Measurements from ENCODE around the gene HMCN2. TPM values are rescaled to one million over a fixed set of nuclear protein-coding genes. Genes with fewer than 3 reads are reported as not detected.

The HMCN2 gene
- total RNA-seq, 1 donor from 2014 or later = 5.8 TPM

DNA sequence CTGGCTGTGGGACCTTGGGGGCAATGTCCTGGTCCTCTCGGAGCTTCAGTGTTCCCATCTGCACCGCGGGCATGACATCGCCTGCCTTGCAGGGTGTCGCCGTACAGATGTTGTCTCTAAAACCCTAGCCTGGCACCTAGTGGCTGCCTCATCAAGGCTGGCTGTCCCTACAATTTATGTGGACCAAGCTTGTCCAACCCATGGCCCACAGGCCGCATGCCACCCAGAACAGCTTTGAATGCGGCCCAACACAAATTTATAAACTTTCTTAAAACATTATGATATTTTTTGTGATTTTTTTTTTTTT lies 160.9 kb downstream of the HMCN2 start:
- Mint-ChIP-seq H3K4me3 (no peak overlapping the region), H3K9me3 (no peaks in the 10 kb centered on the region), H3K4me1 (peaks cover 3% of the 10 kb centered on the region), H3K27ac (no peak overlapping the region), H3K27me3 (ENCODE audit: low read depth) (peaks cover 9% of the 10 kb centered on the region), H3K36me3 (no peaks in the 10 kb centered on the region)
- DNase-seq (ENCODE audit: low spot score in 2 of 2, unreplicated experiment in 2 of 2) = no peak
- no peak for TF ChIP-seq CTCF (IDR thresholded peaks at IDR 0.05; ENCODE audit: unreplicated experiment)

DNA sequence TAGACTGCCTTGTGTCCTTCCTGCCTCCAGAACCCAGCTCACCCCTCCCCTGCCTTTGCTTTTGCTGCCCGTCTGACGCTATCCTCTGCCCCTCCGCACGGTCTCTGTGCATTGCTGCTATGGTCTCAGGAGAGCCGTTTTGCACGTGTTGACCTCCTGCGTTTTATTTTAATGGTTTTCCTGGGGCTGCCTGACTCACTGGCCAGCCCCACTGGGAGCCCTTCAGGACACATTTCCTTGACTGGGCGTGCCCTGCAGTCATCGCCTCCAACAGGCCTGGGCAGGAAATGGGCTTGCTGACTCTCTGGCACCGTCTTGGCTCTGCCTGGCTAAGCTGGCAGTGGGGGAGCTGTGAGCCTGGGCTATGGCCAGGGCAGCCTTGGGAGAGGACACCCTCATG lies 161.3 kb downstream of the HMCN2 start:
- no peaks in the 10 kb centered on the region for H3K4me1 Mint-ChIP-seq
- H3K27me3 Mint-ChIP-seq (ENCODE audit: low read depth) = peaks cover 6% of the 10 kb centered on the region
- H3K27ac Mint-ChIP-seq = no peak overlapping the region
- no peak overlapping the region for H3K4me3 Mint-ChIP-seq
- TF ChIP-seq CTCF (IDR thresholded peaks at IDR 0.05; ENCODE audit: unreplicated experiment) = no peak
- H3K9me3 Mint-ChIP-seq = no peaks in the 10 kb centered on the region
- DNase-seq (ENCODE audit: low spot score in 2 of 2, unreplicated experiment in 2 of 2) = no peak
- H3K36me3 Mint-ChIP-seq = no peaks in the 10 kb centered on the region

GRCh38 chr9:130427326-130427725 lies 161.8 kb downstream of the HMCN2 start:
- Mint-ChIP-seq H3K4me1 (no peaks in the 10 kb centered on the region), H3K4me3 (no peak overlapping the region), H3K27ac (no peak overlapping the region), H3K36me3 (no peaks in the 10 kb centered on the region), H3K9me3 (no peaks in the 10 kb centered on the region), H3K27me3 (ENCODE audit: low read depth) (peaks cover 8% of the 10 kb centered on the region)
- no peak for TF ChIP-seq CTCF (IDR thresholded peaks at IDR 0.05; ENCODE audit: unreplicated experiment)
- DNase-seq (ENCODE audit: low spot score in 2 of 2, unreplicated experiment in 2 of 2) = no peak

DNA sequence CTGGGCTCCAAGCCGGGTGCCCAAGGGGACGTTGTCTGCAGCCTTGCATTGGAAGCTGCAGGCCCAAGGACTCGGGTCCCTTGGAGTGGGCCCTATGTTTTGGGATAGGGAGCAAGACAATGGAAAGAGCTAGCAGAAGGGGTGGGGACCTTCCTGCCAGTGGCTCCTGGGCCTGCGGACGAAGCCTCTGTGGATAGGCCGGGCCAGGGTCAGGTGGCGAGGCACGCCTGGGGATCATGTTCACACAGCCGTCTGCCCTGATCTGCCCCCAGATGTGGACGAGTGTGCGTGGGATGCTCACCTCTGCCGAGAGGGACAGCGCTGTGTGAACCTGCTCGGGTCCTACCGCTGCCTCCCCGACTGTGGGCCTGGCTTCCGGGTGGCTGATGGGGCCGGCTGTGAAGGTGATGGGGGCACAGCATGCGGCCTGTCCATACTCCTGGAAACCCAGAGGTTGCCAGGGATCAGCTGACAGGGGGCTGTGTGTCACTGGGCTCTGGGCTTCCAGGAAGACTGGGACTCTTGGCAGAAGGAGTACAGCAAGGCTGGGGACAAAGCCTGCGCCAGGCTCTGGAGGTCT lies 162.6 kb downstream of the HMCN2 start:
- Mint-ChIP-seq H3K36me3 (no peaks in the 10 kb centered on the region), H3K27ac (no peak overlapping the region), H3K4me1 (no peaks in the 10 kb centered on the region), H3K9me3 (no peaks in the 10 kb centered on the region), H3K4me3 (no peak overlapping the region), H3K27me3 (ENCODE audit: low read depth) (peaks cover 15% of the 10 kb centered on the region)
- no peak for TF ChIP-seq CTCF (IDR thresholded peaks at IDR 0.05; ENCODE audit: unreplicated experiment)
- DNase-seq (ENCODE audit: low spot score in 2 of 2, unreplicated experiment in 2 of 2) = no peak

DNA sequence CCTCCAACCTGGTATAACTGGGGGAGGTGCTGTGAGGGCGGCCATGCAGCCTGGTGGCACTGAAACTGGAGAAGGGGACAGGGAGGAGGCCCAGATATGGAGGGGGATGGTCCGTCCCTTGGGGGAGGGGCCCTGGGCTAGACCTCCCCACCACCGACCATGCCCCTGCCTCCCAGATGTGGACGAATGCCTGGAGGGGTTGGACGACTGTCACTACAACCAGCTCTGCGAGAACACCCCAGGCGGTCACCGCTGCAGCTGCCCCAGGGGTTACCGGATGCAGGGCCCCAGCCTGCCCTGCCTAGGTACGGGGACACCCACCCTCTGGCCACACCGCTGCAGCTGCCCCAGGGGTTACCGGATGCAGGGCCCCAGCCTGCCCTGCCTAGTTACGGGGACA lies 163.8 kb downstream of the HMCN2 start:
- Mint-ChIP-seq H3K9me3 (no peaks in the 10 kb centered on the region), H3K27ac (no peak overlapping the region), H3K27me3 (ENCODE audit: low read depth) (peaks cover 27% of the 10 kb centered on the region), H3K4me3 (no peak overlapping the region), H3K4me1 (no peaks in the 10 kb centered on the region), H3K36me3 (no peaks in the 10 kb centered on the region)
- TF ChIP-seq CTCF (IDR thresholded peaks at IDR 0.05; ENCODE audit: unreplicated experiment) = no peak
- no peak for DNase-seq (ENCODE audit: low spot score in 2 of 2, unreplicated experiment in 2 of 2)

DNA sequence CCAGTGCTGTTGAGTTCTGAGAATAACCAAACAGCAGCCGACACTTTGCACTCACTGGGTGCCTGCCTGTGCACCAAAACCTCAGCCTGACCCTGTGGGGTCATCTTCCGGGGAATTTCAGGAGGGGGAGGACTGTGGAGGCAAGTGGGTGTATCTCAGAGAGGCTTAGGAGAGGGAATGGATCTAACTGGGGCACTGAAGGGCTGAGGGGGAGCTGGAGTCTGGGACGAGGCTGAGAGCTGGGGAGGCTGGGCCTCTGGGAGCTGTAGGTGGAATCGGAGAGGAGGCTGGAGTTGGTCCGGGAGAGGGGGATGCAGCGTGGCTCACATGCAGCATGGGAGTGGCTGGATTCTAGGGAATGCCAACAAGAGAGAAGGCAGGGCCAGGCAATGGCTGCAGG lies 164.3 kb downstream of the HMCN2 start:
- Mint-ChIP-seq H3K27ac (no peak overlapping the region), H3K27me3 (ENCODE audit: low read depth) (peaks cover 31% of the 10 kb centered on the region), H3K4me1 (no peaks in the 10 kb centered on the region), H3K36me3 (no peaks in the 10 kb centered on the region), H3K9me3 (no peaks in the 10 kb centered on the region), H3K4me3 (no peak overlapping the region)
- no peak for TF ChIP-seq CTCF (IDR thresholded peaks at IDR 0.05; ENCODE audit: unreplicated experiment)
- DNase-seq (ENCODE audit: low spot score in 2 of 2, unreplicated experiment in 2 of 2) = no peak

Data from mesothelial cell of epicardium (in vitro differentiated cells).